Bronchial epithelial cell (primary cell): ENCODE measurements around the gene DOCK9. TPM values are rescaled to one million over a fixed set of nuclear protein-coding genes. Genes with fewer than 3 reads are reported as not detected.

Source experiments
- DNase-seq: peaks from one replicate; pipeline ENCODE4 v3.0.0-alpha.2; 2010; ENCODE audit warnings: low read depth
- FAIRE-seq: peaks from 2 replicates; lab custom pipeline; 2011; peaks lifted over from hg19 to GRCh38; lab: Jason Lieb, UNC
- H3K27me3 ChIP-seq: 2 replicates; pipeline ENCODE4 v1.5.1; 2011; ENCODE audit warnings: low read length; ENCODE audit not compliant: control insufficient read depth, insufficient read depth
- H3K36me3 ChIP-seq: 2 replicates; pipeline ENCODE4 v1.5.1; 2011; ENCODE audit warnings: low read length; ENCODE audit not compliant: control insufficient read depth, insufficient read depth
- H3K4me3 ChIP-seq: 2 replicates; pipeline ENCODE4 v1.5.1; 2011; ENCODE audit warnings: mild to moderate bottlenecking, low read depth, low read length, control low read depth
- CTCF ChIP-seq: IDR thresholded peaks from 2 replicates; pipeline ENCODE4 v1.5.1; 2011; ENCODE audit warnings: mild to moderate bottlenecking, moderate library complexity, low read length, control low read depth, inconsistent platforms; ENCODE audit not compliant: insufficient read depth, severe bottlenecking
- total RNA-seq: library from RNA; depleted of rRNA; stranded (reverse); fragments of >200 nt; gene quantifications from 2 replicates; pipeline ENCODE4 v1.2.1, GENCODE V29; 2014

DOCK9 gene
- total RNA-seq, 1 donor from 2014 or later: 72.9 TPM

DNA sequence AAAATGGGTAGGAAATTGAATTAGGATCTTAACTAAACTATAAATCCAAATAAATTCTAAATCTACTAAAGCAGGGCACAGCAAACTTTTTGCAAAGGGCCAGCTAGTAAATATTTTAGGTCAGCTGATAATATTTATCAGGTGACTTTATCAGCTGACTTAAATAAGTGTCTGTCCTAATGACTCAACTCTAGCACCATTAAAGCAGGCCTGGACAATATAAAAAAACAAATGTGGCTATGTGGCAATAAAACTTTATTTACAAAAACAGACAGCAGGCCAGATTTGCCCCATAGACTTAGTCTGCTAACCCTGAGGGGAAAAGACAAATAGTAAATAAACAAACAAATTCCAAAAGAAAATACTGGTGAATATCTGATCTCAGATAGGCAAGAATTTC is 27.7 kb upstream of the DOCK9 start:
- H3K4me3 ChIP-seq: no peak overlapping the region
- FAIRE-seq: no peak
- no peaks in the 10 kb centered on the region for H3K36me3 ChIP-seq
- no peaks in the 10 kb centered on the region for H3K27me3 ChIP-seq
- TF ChIP-seq CTCF: no peak
- DNase-seq: no peak

DNA sequence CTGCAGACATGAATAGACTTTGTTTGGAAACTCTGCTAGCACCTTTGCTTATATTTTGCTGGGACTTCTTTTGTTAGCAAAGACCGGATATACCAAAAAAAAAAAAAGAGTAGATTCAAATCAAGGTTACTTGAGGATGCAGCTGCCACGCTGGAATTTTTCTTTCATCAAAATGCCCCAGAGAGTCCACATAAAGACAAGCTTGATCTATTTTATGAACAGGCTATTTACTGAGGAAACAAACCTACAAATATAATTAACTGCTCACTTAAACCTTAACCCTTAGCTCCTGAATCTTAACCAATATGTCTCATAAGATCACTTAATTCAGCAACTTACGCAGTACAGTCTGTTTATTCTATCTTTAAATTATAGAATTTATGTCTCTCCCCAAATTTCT is 27.1 kb upstream of the DOCK9 start:
- FAIRE-seq (no peak), DNase-seq (no peak)
- H3K27me3 ChIP-seq: no peaks in the 10 kb centered on the region
- no peaks in the 10 kb centered on the region for H3K36me3 ChIP-seq
- TF ChIP-seq CTCF: no peak
- H3K4me3 ChIP-seq: no peak overlapping the region

DNA sequence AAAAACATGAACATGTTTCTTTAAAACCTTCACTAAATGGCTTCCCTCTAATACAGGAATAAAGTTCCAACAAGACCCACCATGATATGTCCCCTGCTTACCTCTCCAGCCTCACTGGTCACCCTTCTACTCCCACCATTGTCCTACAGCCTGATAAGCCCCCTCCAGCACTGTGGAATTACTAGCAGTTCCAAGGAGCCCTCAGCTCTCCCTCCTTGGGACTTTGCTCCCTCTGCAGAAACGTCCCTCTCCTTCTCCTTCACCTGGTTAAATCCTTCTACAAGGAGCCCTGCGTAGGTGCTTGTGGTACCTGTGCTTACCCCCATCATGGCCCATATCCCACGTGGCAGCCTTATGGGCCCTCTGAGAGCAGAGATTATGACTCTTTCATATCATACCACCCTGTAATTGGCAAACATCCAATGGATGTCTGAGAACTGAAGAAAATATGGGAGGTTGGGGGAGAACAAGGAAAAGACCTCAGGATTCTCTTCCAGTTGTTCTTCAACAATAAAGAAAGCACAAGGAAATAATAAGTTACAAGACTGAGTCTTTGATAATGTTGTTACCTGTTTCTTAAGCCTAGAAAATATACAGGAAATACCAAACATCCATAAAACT is 26.1 kb upstream of the DOCK9 start:
- DNase-seq: no peak
- no peaks in the 10 kb centered on the region for H3K36me3 ChIP-seq
- H3K4me3 ChIP-seq: no peak overlapping the region
- TF ChIP-seq CTCF: no peak
- FAIRE-seq: no peak
- H3K27me3 ChIP-seq: no peaks in the 10 kb centered on the region

GRCh38 chr13:99003186-99003585 is 25.3 kb upstream of the DOCK9 start:
- FAIRE-seq (peak; percentile 32), DNase-seq (no peak)
- no peaks in the 10 kb centered on the region for H3K27me3 ChIP-seq
- no peaks in the 10 kb centered on the region for H3K36me3 ChIP-seq
- H3K4me3 ChIP-seq: no peak overlapping the region
- TF ChIP-seq CTCF: no peak

DNA sequence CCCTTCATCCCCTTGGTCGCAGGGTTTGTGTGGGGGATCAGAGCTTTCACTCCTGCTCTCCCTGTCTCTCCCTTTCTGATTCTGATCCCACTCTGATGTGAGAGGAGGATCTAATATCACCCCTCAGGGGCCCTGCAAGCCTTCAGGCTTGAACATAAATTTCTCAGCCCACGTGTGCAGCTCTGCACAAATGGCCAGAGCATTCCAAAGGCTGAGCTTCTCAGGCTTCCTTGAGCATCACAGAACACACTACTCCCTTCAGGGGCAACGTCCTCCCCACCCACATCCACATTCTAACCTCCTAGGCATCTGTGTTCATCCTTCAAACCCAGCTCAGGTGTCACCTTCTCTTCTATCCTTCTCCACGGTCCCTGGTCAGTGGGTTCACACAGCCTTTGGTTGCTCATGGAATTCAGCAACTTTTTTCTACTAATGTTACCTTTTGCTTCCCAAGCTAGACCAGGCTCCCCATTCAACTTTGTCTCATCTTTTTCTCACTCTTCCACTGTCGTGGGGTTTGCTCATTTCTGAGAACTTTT is 24.4 kb upstream of the DOCK9 start:
- H3K27me3 ChIP-seq: no peaks in the 10 kb centered on the region
- DNase-seq (no peak), FAIRE-seq (no peak)
- no peak for TF ChIP-seq CTCF
- H3K36me3 ChIP-seq: no peaks in the 10 kb centered on the region
- no peak overlapping the region for H3K4me3 ChIP-seq

- Histone ChIP-seq H3K4me3 (no peak overlapping the region), H3K36me3 (no peaks in the 10 kb centered on the region), H3K27me3 (no peaks in the 10 kb centered on the region)
- no peak for DNase-seq
- TF ChIP-seq CTCF: no peak
- no peak for FAIRE-seq
Measured at GRCh38 chr13:99000137-99000536, 22.3 kb upstream of the DOCK9 start.
